Measurements from ENCODE around the gene DSCAM.

- no peak for TF ChIP-seq CTCF (IDR thresholded peaks at IDR 0.05)
- no peak for TF ChIP-seq POLR2AphosphoS5 (IDR thresholded peaks at IDR 0.05)
- no peak for TF ChIP-seq POLR2A (IDR thresholded peaks at IDR 0.05)
- no peak for TF ChIP-seq EP300 (IDR thresholded peaks at IDR 0.05)
These were observed 89.6 kb downstream of the DSCAM start for GRCh38 chr21:40757366-40757765.
